Stimulated activated CD4-positive, alpha-beta T cell treated with anti-CD3 and anti-CD28 coated beads, Interleukin-12 subunit alpha, Interleukin-12 subunit beta, amount 100 ng/mL, for 24 hours (primary cell): ENCODE data around the gene TCF3.

Experiments
- DNase-seq, 2 experiments: peaks; one replicate each; pipeline ENCODE4 v3.0.0-alpha.2; 2020; ENCODE audit warnings: low read depth in 2 of 2

Gene TCF3

GRCh38 chr19:1609680-1610474 lies 42.5 kb downstream of the TCF3 start:
- no peak for DNase-seq

GRCh38 chr19:1609103-1609396 lies 43.4 kb downstream of the TCF3 start:
- DNase-seq, result no peak

- no peak for DNase-seq
These were observed 43.9 kb downstream of the TCF3 start for GRCh38 chr19:1608359-1609102.

- no peak for DNase-seq
These were observed 46.2 kb downstream of the TCF3 start for GRCh38 chr19:1606138-1606651.

GRCh38 chr19:1605236-1606137 lies 46.9 kb downstream of the TCF3 start, which contains the start of gene UQCR11:
UQCR11 (minus strand) TSS chr19:1605462; CDS start chr19:1605409, 53 bp downstream.
- DNase-seq, result peak; percentile 83 to 94

GRCh38 chr19:1602091-1602707 lies 50.2 kb downstream of the TCF3 start:
- DNase-seq, result no peak

- DNase-seq, result no peak
These were observed 50.8 kb downstream of the TCF3 start for GRCh38 chr19:1601613-1602064.

GRCh38 chr19:1599460-1599846 lies 53.0 kb downstream of the TCF3 start:
- DNase-seq, result no peak

GRCh38 chr19:1598777-1599459 lies 53.5 kb downstream of the TCF3 start:
- no peak for DNase-seq

GRCh38 chr19:1593501-1593772 lies 59.0 kb downstream of the TCF3 start:
- no peak for DNase-seq

- peak; percentile 73 to 83 for DNase-seq
These were observed 59.5 kb downstream of the TCF3 start, which contains the start of gene MBD3 for GRCh38 chr19:1592755-1593500. MBD3 (minus strand) TSS chr19:1592865; CDS start chr19:1592631, 234 bp downstream.

- DNase-seq, result peak; percentile 70
These were observed 60.2 kb downstream of the TCF3 start for GRCh38 chr19:1592024-1592754.

- DNase-seq, result peak in 1 of 2 experiments; percentile 19
These were observed 60.9 kb downstream of the TCF3 start for GRCh38 chr19:1591421-1592023.

GRCh38 chr19:1590641-1591397 lies 61.6 kb downstream of the TCF3 start:
- peak in 1 of 2 experiments; percentile 32 for DNase-seq

- no peak for DNase-seq
These were observed 64.5 kb downstream of the TCF3 start for GRCh38 chr19:1587872-1588271.

- DNase-seq, result no peak
These were observed 67.2 kb downstream of the TCF3 start for GRCh38 chr19:1585243-1585580.

- no peak for DNase-seq
These were observed 67.7 kb downstream of the TCF3 start for GRCh38 chr19:1584500-1585242.

- DNase-seq, result no peak
These were observed 70.2 kb downstream of the TCF3 start for GRCh38 chr19:1582201-1582600.
